OCI-LY7 (cell line): ENCODE results near the gene SP110.

Experiments
- EZH2phosphoT487 ChIP-seq: fragments of 200-600 bp; sonication (generic); IDR thresholded peaks from 2 replicates; pipeline ENCODE4 v1.6.1; 2018; ENCODE audit warnings: low read depth, borderline replicate concordance, mild to moderate bottlenecking, mixed run types, antibody characterized with exemption, low read length, moderate library complexity, mixed read lengths
- TF ChIP-seq, protein P1 (sequence below): fragments of 200-600 bp; sonication (generic); conservative IDR thresholded peaks from 2 replicates; pipeline ENCODE4 v1.5.1; 2014; ENCODE audit warnings: mild to moderate bottlenecking, antibody characterized with exemption, low read length, moderate library complexity, mixed read lengths

DNA sequence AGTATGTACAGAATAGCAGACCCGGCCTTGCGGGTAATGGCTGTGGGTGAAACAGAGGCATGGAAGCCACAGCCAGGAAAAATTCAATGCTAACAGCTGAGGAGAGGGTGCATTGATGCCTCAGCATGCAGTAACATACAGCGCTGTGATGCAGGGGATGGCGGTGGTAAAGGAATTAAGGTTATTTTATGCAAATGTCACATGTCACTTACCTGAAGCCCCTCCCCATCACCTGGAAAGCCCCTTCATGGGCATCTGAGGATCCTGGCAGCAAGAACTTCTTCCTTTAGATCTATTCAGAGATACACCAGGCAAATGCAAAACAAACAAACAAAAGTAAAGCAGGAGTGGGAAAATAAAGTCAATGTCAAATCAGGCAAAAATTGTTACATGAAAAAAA lies 1.7 kb upstream of the SP110 start:
- TF ChIP-seq, protein P1, sequence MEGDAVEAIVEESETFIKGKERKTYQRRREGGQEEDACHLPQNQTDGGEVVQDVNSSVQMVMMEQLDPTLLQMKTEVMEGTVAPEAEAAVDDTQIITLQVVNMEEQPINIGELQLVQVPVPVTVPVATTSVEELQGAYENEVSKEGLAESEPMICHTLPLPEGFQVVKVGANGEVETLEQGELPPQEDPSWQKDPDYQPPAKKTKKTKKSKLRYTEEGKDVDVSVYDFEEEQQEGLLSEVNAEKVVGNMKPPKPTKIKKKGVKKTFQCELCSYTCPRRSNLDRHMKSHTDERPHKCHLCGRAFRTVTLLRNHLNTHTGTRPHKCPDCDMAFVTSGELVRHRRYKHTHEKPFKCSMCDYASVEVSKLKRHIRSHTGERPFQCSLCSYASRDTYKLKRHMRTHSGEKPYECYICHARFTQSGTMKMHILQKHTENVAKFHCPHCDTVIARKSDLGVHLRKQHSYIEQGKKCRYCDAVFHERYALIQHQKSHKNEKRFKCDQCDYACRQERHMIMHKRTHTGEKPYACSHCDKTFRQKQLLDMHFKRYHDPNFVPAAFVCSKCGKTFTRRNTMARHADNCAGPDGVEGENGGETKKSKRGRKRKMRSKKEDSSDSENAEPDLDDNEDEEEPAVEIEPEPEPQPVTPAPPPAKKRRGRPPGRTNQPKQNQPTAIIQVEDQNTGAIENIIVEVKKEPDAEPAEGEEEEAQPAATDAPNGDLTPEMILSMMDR: no peak
- no peak for TF ChIP-seq EZH2phosphoT487
